Measurements from ENCODE around the gene KLK3. TPM values are rescaled to one million over a fixed set of nuclear protein-coding genes. Genes with fewer than 3 reads are reported as not detected.

Gene KLK3
- polyA plus RNA-seq, 4 donors = 0.32 to 0.85 (median 0.57) TPM

DNA sequence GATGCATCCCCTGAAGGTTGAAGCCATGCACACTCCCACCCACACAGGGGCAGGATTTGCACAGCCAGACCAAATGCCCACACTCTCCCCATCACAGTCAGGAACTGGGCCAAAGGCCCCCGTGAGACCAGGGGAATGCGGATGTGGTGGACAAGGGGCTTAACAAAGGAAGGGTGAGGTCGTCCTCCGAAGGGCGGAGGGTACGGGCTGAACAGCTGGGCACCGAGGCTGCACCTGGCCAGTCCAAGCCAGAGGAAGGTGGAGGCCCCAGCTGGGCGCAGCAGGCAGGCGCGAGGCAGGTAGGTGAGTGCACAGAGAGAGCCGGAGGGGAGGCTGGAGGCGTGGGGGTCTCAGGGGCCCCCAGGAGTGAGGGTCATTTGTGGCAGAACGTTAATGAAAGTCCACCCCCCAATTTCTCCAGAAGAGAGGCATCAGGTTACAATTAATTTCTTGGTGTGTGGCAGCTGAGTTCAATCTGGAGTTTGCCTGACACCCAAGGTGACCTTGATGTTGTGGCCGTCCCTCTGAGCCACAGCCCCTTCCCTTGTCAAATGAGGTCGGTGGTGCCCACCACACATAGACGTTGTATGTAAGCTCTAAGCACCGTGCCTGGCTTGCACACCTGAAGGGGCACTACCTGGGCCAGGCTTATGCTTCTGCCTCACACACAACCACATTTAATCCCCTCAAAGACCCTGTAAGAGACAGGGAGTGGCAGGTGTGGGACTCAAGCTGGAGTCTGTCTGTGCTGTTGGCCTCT lies 24.3 kb upstream of the KLK3 start:
- no peak for DNase-seq (ENCODE audit: low read depth in 4 of 4, low spot score in 2 of 4)

- DNase-seq (ENCODE audit: low read depth in 4 of 4, low spot score in 2 of 4) = no peak
Observed at GRCh38 chr19:50831026-50831396, 23.7 kb upstream of the KLK3 start.

- DNase-seq (ENCODE audit: low read depth in 4 of 4, low spot score in 2 of 4) = no peak
Observed at GRCh38 chr19:50832666-50833065, 22.0 kb upstream of the KLK3 start.

DNA sequence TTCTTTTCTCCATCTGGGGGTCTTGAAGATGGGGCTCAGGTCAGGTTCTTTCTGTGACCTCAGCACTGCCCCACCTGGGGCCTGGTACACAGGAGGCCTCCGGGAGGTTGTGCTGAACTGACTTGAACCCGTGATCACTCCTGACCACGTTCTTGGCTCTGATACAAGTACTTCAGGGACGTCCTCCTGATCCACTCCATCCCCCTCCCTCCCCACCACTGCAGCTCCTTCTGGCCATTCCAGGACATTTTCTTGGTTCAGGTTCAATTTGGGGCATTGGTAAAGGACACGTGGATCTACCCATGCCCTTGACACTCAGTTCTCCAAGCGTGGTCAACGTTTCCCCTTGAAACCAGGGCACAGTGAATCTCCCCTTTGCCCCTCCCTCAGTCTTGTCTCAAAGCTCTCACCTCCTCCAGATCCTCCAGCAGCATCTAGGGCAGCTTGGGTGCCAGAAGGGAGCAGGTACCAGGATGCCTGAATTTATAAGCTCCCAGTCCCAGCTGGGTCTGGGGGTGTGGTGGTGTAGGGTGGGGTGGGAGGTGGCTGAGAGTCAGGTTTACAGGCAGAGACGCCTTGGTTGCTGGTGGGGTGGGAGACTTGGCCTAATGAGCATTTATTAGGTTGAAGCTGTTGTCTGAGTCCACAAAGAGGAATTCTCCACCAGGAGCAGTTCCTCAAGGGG lies 21.5 kb upstream of the KLK3 start, which contains the start of gene KLK15:
Gene KLK15, minus strand, starts transcription at position 458 of the 685 bp plus-strand sequence. CDS start 2,082 bp downstream, outside the sequence.
- no peak for DNase-seq (ENCODE audit: low read depth in 4 of 4, low spot score in 2 of 4)

- DNase-seq (ENCODE audit: low read depth in 4 of 4, low spot score in 2 of 4) = no peak
Observed at GRCh38 chr19:50833802-50834167, 20.9 kb upstream of the KLK3 start.

- DNase-seq (ENCODE audit: low read depth in 4 of 4, low spot score in 2 of 4) = no peak
Observed at GRCh38 chr19:50835103-50835784, 19.5 kb upstream of the KLK3 start.

DNA sequence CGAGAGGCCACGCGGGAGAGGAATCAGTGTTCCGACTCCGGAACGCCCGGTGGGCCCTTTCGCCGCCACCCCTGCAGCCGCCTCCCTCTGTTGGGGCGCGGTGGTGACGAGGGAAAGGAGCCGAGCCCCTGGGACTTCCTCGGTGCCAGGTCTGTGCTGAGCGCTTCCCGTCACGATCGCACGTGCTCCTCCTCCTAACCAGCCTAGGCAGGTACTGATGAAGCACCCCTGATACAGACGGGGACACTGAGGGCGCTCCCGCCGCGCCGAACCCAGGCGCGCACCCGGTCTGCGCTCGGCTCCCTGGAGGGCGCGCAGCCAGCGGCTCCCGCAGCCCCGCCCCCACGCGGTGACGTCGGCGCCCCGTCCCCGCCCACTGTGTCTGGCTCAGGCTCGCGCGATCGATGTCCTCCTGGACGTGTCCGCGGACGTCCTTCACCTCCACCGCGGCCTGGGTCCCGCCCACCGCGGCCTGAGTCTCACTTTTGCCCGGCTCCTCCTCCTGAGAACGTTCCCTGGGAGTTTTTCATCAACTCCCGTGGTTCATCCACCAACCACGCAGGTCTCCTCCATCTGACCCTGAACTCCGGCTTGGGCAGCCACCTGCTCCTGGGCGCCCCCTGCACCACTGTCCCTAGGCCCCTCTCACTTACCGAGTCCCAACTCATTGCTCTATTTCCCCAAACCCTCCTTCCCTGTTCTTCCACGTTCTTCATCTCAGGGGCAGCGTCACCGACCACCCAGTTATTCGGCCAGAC lies 18.8 kb upstream of the KLK3 start:
- DNase-seq (ENCODE audit: low read depth in 4 of 4, low spot score in 2 of 4) = peak in 2 of 4 donors; percentile 44 to 50

DNA sequence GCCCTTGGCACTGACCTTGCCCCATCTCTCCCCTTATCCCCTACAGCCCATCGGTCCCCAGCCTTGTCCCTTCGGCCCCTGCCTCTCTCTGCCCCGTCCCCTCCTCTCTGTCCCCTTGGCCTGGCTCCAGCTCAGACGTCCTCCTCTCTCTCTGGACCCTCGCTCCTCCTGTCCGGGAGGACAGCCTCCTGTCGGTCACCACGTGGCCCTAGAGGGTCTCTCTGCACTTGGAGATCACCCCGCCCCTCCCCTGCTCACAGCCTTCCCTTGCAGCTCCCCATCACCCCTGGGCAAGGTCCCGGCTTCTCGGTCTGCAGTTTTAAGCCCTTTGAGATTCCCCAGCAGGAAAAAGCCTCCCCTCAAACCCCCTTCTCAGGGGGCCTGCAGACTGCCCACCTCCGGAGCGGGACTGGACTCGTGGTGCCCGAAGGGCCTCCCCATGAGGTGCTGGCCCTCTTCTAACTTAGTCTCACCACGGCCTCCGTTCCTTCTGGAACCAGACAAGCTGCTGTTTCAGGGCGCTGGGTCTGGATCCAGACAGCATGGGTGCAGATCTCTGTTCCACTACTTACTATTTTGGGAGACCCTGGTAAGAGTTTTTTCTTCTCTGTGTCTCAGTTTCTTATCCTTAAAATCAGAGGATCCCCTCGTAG lies 18.0 kb upstream of the KLK3 start:
- no peak for DNase-seq (ENCODE audit: low read depth in 4 of 4, low spot score in 2 of 4)

GRCh38 chr19:50837300-50837699 lies 17.4 kb upstream of the KLK3 start:
- no peak for DNase-seq (ENCODE audit: low read depth in 4 of 4, low spot score in 2 of 4)

DNA sequence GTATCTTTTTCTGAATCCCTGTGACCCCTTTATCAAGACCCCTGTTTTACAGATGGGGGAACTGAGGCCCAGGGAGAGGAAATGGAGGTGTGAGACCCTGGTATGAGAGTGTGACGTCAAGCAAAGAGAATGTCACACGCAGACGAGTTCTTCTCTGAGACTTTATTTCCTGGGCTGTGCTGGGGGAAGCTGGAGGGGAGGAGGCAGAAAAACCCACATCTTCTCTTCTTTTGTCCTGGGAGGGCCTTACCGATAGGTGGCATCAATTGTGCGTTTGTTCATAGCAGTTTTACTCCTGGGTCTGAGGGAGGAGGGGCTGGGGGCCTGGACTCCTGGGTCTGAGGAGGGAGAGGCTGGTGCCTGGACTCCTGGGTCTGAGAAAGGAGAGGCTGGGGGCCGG lies 16.5 kb upstream of the KLK3 start:
- no peak for DNase-seq (ENCODE audit: low read depth in 4 of 4, low spot score in 2 of 4)

- DNase-seq (ENCODE audit: low read depth in 4 of 4, low spot score in 2 of 4) = no peak
Observed at GRCh38 chr19:50839712-50840655, 14.7 kb upstream of the KLK3 start.

DNA sequence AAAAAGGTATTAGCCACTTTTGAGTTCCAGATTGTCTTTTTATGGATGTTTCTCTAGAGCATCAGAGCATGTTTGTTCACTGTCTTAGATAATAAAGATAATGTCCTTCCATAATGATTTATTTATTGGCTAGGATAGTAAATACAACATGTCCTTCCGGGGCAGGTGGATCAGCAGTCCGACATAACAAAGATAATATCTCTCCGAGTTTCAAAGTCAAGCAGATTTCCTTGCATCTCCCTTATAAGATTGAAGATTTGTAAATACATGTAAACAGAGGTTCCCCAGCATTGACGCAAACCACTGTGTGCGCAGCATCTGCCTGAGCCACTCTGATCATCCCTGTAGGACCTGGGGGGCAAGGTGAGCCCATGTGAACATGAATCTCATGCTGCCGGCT lies 12.6 kb upstream of the KLK3 start:
- no peak for DNase-seq (ENCODE audit: low read depth in 4 of 4, low spot score in 2 of 4)

DNA sequence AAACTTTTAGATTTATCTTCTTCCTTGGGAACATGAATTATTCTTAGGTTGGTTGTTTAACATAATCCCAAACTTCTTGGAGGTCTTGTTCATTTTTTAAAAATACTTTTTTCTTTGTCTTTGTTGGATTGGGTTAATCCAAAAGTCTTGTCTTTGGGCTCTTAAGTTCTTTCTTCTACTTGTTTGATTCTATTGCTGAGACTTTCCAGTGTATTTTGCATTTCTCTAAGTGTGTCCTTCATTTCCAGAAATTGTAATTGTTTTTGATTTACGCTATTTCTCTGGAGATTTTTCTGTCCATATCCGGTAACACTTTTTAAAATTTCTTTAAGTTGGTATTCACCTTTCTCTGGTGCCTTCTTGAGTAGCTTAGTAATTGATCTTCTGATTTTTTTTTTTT lies 11.5 kb upstream of the KLK3 start:
- DNase-seq (ENCODE audit: low read depth in 4 of 4, low spot score in 2 of 4) = no peak

GRCh38 chr19:50843701-50844221 lies 11.0 kb upstream of the KLK3 start:
- no peak for DNase-seq (ENCODE audit: low read depth in 4 of 4, low spot score in 2 of 4)

GRCh38 chr19:50844296-50844935 lies 10.3 kb upstream of the KLK3 start:
- no peak for DNase-seq (ENCODE audit: low read depth in 4 of 4, low spot score in 2 of 4)

- no peak for DNase-seq (ENCODE audit: low read depth in 4 of 4, low spot score in 2 of 4)
Observed at GRCh38 chr19:50850738-50851137, 4.0 kb upstream of the KLK3 start.

DNA sequence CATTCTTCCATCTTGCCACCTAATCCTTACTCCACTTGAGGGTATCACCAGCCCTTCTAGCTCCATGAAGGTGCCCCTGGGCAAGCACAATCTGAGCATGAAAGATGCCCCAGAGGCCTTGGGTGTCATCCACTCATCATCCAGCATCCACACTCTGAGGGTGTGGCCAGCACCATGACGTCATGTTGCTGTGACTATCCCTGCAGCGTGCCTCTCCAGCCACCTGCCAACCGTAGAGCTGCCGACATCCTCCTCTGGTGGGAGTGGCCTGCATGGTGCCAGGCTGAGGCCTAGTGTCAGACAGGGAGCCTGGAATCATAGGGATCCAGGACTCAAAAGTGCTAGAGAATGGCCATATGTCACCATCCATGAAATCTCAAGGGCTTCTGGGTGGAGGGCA lies 3.1 kb upstream of the KLK3 start:
- DNase-seq (ENCODE audit: low read depth in 4 of 4, low spot score in 2 of 4) = no peak

- no peak for DNase-seq (ENCODE audit: low read depth in 4 of 4, low spot score in 2 of 4)
Observed at GRCh38 chr19:50857366-50857765, 2.7 kb downstream of the KLK3 start.

DNA sequence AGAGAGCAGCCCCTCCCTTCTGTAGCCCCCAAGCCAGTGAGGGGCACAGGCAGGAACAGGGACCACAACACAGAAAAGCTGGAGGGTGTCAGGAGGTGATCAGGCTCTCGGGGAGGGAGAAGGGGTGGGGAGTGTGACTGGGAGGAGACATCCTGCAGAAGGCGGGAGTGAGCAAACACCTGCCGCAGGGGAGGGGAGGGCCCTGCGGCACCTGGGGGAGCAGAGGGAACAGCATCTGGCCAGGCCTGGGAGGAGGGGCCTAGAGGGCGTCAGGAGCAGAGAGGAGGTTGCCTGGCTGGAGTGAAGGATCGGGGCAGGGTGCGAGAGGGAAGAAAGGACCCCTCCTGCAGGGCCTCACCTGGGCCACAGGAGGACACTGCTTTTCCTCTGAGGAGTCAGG lies 4.2 kb downstream of the KLK3 start:
- DNase-seq (ENCODE audit: low read depth in 4 of 4, low spot score in 2 of 4) = no peak
